B cell (primary cell): ENCODE data around the gene RDH12. TPM values are rescaled to one million over a fixed set of nuclear protein-coding genes. Genes with fewer than 3 reads are reported as not detected.

Source experiments
- ATAC-seq: fragments of 200-7000 bp; cut with Tn5 transposase; one replicate; pipeline ENCODE4 v1.10.0; 2021; ENCODE audit warnings: low read depth, mild to moderate bottlenecking, moderate number of reproducible peaks, moderate library complexity
- CTCF ChIA-PET: fragments of 350-600 bp; sonication (Branson Sonifier 250); formaldehyde crosslinking; loops from one replicate; lab custom pipeline; 2021; ENCODE audit warnings: antibody characterized with exemption, inconsistent platforms; lab: Charles Lee
- POLR2A ChIA-PET: fragments of 350-600 bp; sonication (Branson Sonifier 250); formaldehyde crosslinking; loops from one replicate; lab custom pipeline; 2021; ENCODE audit warnings: antibody characterized with exemption; lab: Charles Lee
- DNase-seq: peaks from one replicate; pipeline ENCODE4 v3.0.0; 2013
- H2AFZ ChIP-seq: 2 replicates; pipeline ENCODE4 v1.6.1; 2012; ENCODE audit warnings: mild to moderate bottlenecking, low read depth, low read length; ENCODE audit not compliant: insufficient read depth, poor library complexity, severe bottlenecking
- H3K27ac ChIP-seq, 2 donors: 1 replicate in 1 of 2; 2 replicates in 1 of 2; pipeline ENCODE4 v1.5.1; 2012 to 2013; ENCODE audit warnings: low read length in 2 of 2, mild to moderate bottlenecking in 2 of 2, moderate library complexity in 1 of 2
- H3K27me3 ChIP-seq, 4 experiments: fragments of 200-600 bp in 1 of 4; sonication (generic) in 1 of 4; replicated peaks in 1 of 4; 1 replicate in 2 of 4; 2 replicates in 2 of 4; pipeline versions ENCODE4 v1.6.1 to v1.7.0; 2013 to 2016; ENCODE audit warnings: low read length in 3 of 4, mild to moderate bottlenecking in 2 of 4, mixed read lengths in 1 of 4, moderate library complexity in 1 of 4; ENCODE audit not compliant: insufficient read depth in 4 of 4, control insufficient read depth in 3 of 4; ENCODE audit errors: control extremely low read depth in 1 of 4
- H3K36me3 ChIP-seq, 2 experiments: replicated peaks in 1 of 2; 1 replicate in 1 of 2; 2 replicates in 1 of 2; pipeline versions ENCODE4 v1.6.1 to v1.7.1; 2013; ENCODE audit warnings: low read length in 1 of 2; ENCODE audit not compliant: insufficient read depth in 2 of 2, control insufficient read depth in 1 of 2; ENCODE audit errors: control extremely low read depth in 1 of 2, extremely low read depth in 1 of 2
- H3K4me1 ChIP-seq, 2 donors: fragments of 200-600 bp in 1 of 2; sonication (generic) in 1 of 2; 1 replicate in 1 of 2; 2 replicates in 1 of 2; pipeline versions ENCODE4 v1.5.1 to v1.6.1; 2013 to 2017; ENCODE audit warnings: low read length in 2 of 2; ENCODE audit not compliant: control insufficient read depth in 2 of 2, insufficient read depth in 2 of 2
- H3K4me2 ChIP-seq: replicated peaks from 2 replicates; pipeline ENCODE3; 2012; ENCODE audit warnings: mild to moderate bottlenecking, low read depth, low read length; ENCODE audit not compliant: poor library complexity, severe bottlenecking
- H3K4me3 ChIP-seq, 5 experiments: fragments of 200-600 bp in 1 of 5; sonication (generic) in 1 of 5; 1 replicate in 3 of 5; 2 replicates in 2 of 5; pipeline versions ENCODE4 v1.5.1 to v1.7.0; 2011 to 2016; ENCODE audit warnings: low read length in 4 of 5, mild to moderate bottlenecking in 4 of 5, low read depth in 2 of 5, control low read depth in 1 of 5, moderate library complexity in 1 of 5; ENCODE audit not compliant: insufficient read depth in 1 of 5; ENCODE audit errors: control extremely low read depth in 1 of 5, extremely low read depth in 1 of 5
- H3K79me2 ChIP-seq: fragments of 200-600 bp; sonication (generic); one replicate; pipeline ENCODE4 v1.6.0; 2016; ENCODE audit warnings: low read length; ENCODE audit not compliant: control insufficient read depth, insufficient read depth
- H3K9ac ChIP-seq: fragments of 200-600 bp; sonication (generic); 2 replicates; pipeline ENCODE4 v1.6.1; 2017; ENCODE audit warnings: mild to moderate bottlenecking, low read length, moderate library complexity
- H3K9me3 ChIP-seq, 3 donors: one replicate each; pipeline versions ENCODE4 v1.6.1 to v1.7.1; 2013; ENCODE audit warnings: low read length in 2 of 3; ENCODE audit not compliant: control insufficient read depth in 2 of 3, insufficient read depth in 1 of 3; ENCODE audit errors: control extremely low read depth in 1 of 3
- H4K20me1 ChIP-seq: 2 replicates; pipeline ENCODE4 v1.6.0; 2012; ENCODE audit warnings: mild to moderate bottlenecking, low read length; ENCODE audit not compliant: insufficient read depth, control insufficient read depth, poor library complexity, severe bottlenecking
- H3K27ac Mint-ChIP-seq: one replicate; pipeline ENCODE4 v1.8.0; 2021; ENCODE audit warnings: mixed read lengths
- H3K27me3 Mint-ChIP-seq: one replicate; pipeline ENCODE4 v1.8.0; 2021; ENCODE audit warnings: mixed read lengths
- H3K4me1 Mint-ChIP-seq: one replicate; pipeline ENCODE4 v1.8.0; 2021; ENCODE audit warnings: mixed read lengths
- H3K4me3 Mint-ChIP-seq: one replicate; pipeline ENCODE4 v1.8.0; 2021; ENCODE audit warnings: mixed read lengths
- H3K9me3 Mint-ChIP-seq: one replicate; pipeline ENCODE4 v1.8.0; 2022; ENCODE audit warnings: mixed read lengths; ENCODE audit not compliant: insufficient read depth
- CTCF ChIP-seq: fragments of 200-600 bp; IDR thresholded peaks from one replicate; pipeline ENCODE4 v1.8.0; 2022; ENCODE audit warnings: antibody characterized with exemption, mild to moderate bottlenecking
- EZH2 ChIP-seq: IDR thresholded peaks from 2 replicates; pipeline ENCODE4 v1.6.1; 2012; ENCODE audit warnings: borderline replicate concordance, low read depth, mild to moderate bottlenecking, moderate library complexity, low read length; ENCODE audit not compliant: insufficient read depth, poor library complexity, severe bottlenecking
- WGBS: methylation state at CpG from one replicate; pipeline ENCODE4 v1.1.5; 2013; ENCODE audit warnings: missing lambda C conversion rate; ENCODE audit not compliant: insufficient coverage; 5-methylcytosine and 5-hydroxymethylcytosine counted together
- intact Hi-C: fragments of 100-400 bp; cut with micrococcal nuclease; formaldehyde crosslinking; loops from one replicate; pipeline ENCODE4 v1.10.0; 2022
- polyA plus RNA-seq: library from polyadenylated mRNA; depleted of rRNA; stranded (reverse); fragments of >200 nt; gene quantifications from 2 replicates; pipeline ENCODE4 v1.2.3, GENCODE V29; 2012
- total RNA-seq, 2 donors: library from RNA; stranded (reverse); fragments of 120-200 nt in 1 of 2; gene quantifications; 1 replicate in 1 of 2; 2 replicates in 1 of 2; pipeline versions ENCODE4 v1.2.3 to v1.2.4, GENCODE V29; 2013 to 2022

RDH12 gene
- total and polyA plus RNA-seq, 2 donors (not counting 1 experiment from before 2014, with no cell fraction given): not detected

GRCh38 chr14:67665868-67666267 is 35.8 kb upstream of the RDH12 start:
- Histone ChIP-seq H3K4me1 (peaks cover 22 to 23% of the 10 kb centered on the region in 2 donors), H2AFZ (no peak overlapping the region), H3K9me3 (no peaks in the 10 kb centered on the region), H3K9ac (no peak overlapping the region), H3K27ac (peak overlapping the region in 1 of 2 donors; percentile 74), H3K36me3 (peaks cover 3 to 5% of the 10 kb centered on the region in 2 experiments), H3K79me2 (peaks cover 87% of the 10 kb centered on the region), H4K20me1 (peaks cover 62% of the 10 kb centered on the region), H3K4me2 (no peak overlapping the region), H3K4me3 (no peak overlapping the region), H3K27me3 (no peaks in the 10 kb centered on the region)
- Mint-ChIP-seq H3K4me1 (peaks cover 46% of the 10 kb centered on the region), H3K9me3 (no peaks in the 10 kb centered on the region), H3K4me3 (no peak overlapping the region), H3K27me3 (no peaks in the 10 kb centered on the region), H3K27ac (peak overlapping the region; percentile 78)
- no CpG with 5 or more reads among the region's 2 CpGs for WGBS
- CTCF ChIA-PET: interaction anchor here (0.7 to 10.6 kb wide), 10 partner anchors 27 to 238 kb away, joined by 3 to 243 read pairs (median 4); partner anchors contain the start of genes ARG2, PIGH and RDH12
- DNase-seq (no peak), ATAC-seq (no peak)
- TF ChIP-seq EZH2 (no peak), CTCF (no peak)
- POLR2A ChIA-PET: no interaction called here
- intact Hi-C loops: loop anchor here (2.0 kb wide), 2 partner anchors 39 to 47 kb away; partner anchors contain the start of gene ARG2

- ChIA-PET CTCF (interaction anchor here (0.7 to 10.6 kb wide), 26 partner anchors 12 to 247 kb away, joined by 3 to 243 read pairs (median 4); partner anchors contain the start of genes ARG2, PIGH and RDH11), POLR2A (interaction anchor here (0.6 kb wide), 1 partner anchor 110 kb away, joined by 3 read pairs; no protein-coding TSS in a partner anchor)
- Histone ChIP-seq H3K79me2 (peaks cover 88% of the 10 kb centered on the region), H3K4me2 (peak overlapping the region; percentile 53), H4K20me1 (peaks cover 68% of the 10 kb centered on the region), H3K9me3 (no peaks in the 10 kb centered on the region), H3K36me3 (peaks cover 0 to 4% of the 10 kb centered on the region in 2 experiments), H3K27ac (peak overlapping the region; percentile 45 to 74), H3K9ac (peak overlapping the region; percentile 43), H3K27me3 (no peaks in the 10 kb centered on the region), H2AFZ (peak overlapping the region; percentile 53), H3K4me3 (no peak overlapping the region), H3K4me1 (peaks cover 22 to 23% of the 10 kb centered on the region in 2 donors)
- Mint-ChIP-seq H3K4me1 (peaks cover 51% of the 10 kb centered on the region), H3K27me3 (no peaks in the 10 kb centered on the region), H3K4me3 (peak overlapping the region; percentile 60), H3K27ac (peak overlapping the region; percentile 78), H3K9me3 (no peaks in the 10 kb centered on the region)
- intact Hi-C loops: loop anchor here (1.0 to 2.0 kb wide), 5 partner anchors 38 to 240 kb away; partner anchors contain the start of gene ARG2
- no CpG with 5 or more reads among the region's 1 CpG for WGBS
- ATAC-seq (peak; percentile 75), DNase-seq (peak; percentile 74)
- TF ChIP-seq EZH2 (no peak), CTCF (peak; percentile 80)
Observed at GRCh38 chr14:67666750-67667449, 34.8 kb upstream of the RDH12 start.
